MCF 10A (cell line): ENCODE results near the gene BANF1. TPM values are rescaled to one million over a fixed set of nuclear protein-coding genes. Genes with fewer than 3 reads are reported as not detected.

ENCODE experiments used
- BruUV-seq: library from RNA; stranded (reverse); fragments of 400-500 nt; replicated peaks from 2 replicates; lab custom pipeline; 2021; lab: Mats Ljungman, UMichigan
- CTCF ChIA-PET: fragments of 300-600 bp; sonication (Branson Sonifier 250); formaldehyde crosslinking; extraction: SDS; loops from one replicate; lab custom pipeline; 2021; ENCODE audit warnings: antibody characterized with exemption, inconsistent platforms; lab: Yijun Ruan, JAX
- POLR2A ChIA-PET: fragments of 300-600, 350-650 bp; sonication (Branson Sonifier 250); formaldehyde crosslinking; extraction: SDS; loops from one replicate; lab custom pipeline; 2020; ENCODE audit warnings: antibody characterized with exemption, inconsistent platforms; lab: Yijun Ruan, JAX
- DNase-seq: peaks from one replicate; pipeline ENCODE4 v3.0.0-alpha.2; 2018; ENCODE audit not compliant: unreplicated experiment
- H3K27ac Mint-ChIP-seq: one replicate; pipeline ENCODE4 v1.8.0; 2022; ENCODE audit warnings: mild to moderate bottlenecking, low read depth, mixed read lengths; ENCODE audit not compliant: unreplicated experiment
- H3K27me3 Mint-ChIP-seq: one replicate; pipeline ENCODE4 v1.8.0; 2022; ENCODE audit warnings: mixed read lengths; ENCODE audit not compliant: insufficient read depth, unreplicated experiment
- H3K36me3 Mint-ChIP-seq: one replicate; pipeline ENCODE4 v1.8.0; 2022; ENCODE audit warnings: mild to moderate bottlenecking, moderate library complexity, mixed read lengths; ENCODE audit not compliant: insufficient read depth, unreplicated experiment
- H3K4me1 Mint-ChIP-seq: one replicate; pipeline ENCODE4 v1.8.0; 2022; ENCODE audit warnings: mixed read lengths; ENCODE audit not compliant: insufficient read depth, unreplicated experiment
- H3K4me3 Mint-ChIP-seq: one replicate; pipeline ENCODE4 v1.8.0; 2022; ENCODE audit warnings: mild to moderate bottlenecking, moderate library complexity, mixed read lengths; ENCODE audit not compliant: unreplicated experiment
- H3K9me3 Mint-ChIP-seq: one replicate; pipeline ENCODE4 v1.8.0; 2022; ENCODE audit warnings: mixed read lengths; ENCODE audit not compliant: unreplicated experiment
- intact Hi-C: fragments of 100-400 bp; cut with micrococcal nuclease; formaldehyde crosslinking; loops from 2 replicates; pipeline ENCODE4 v1.14.1; 2022
- total RNA-seq: library from RNA; stranded (reverse); gene quantifications from 2 replicates; pipeline ENCODE4 v1.2.3, GENCODE V29; 2022
- TF ChIP-seq, protein P1 (sequence below): fragments of 200-600 bp; IDR thresholded peaks from one replicate; pipeline ENCODE4 v1.8.0; 2022; ENCODE audit warnings: antibody characterized with exemption, mild to moderate bottlenecking; ENCODE audit not compliant: unreplicated experiment

BANF1 gene
- total RNA-seq, 1 experiment from 2014 or later: 198 TPM

DNA sequence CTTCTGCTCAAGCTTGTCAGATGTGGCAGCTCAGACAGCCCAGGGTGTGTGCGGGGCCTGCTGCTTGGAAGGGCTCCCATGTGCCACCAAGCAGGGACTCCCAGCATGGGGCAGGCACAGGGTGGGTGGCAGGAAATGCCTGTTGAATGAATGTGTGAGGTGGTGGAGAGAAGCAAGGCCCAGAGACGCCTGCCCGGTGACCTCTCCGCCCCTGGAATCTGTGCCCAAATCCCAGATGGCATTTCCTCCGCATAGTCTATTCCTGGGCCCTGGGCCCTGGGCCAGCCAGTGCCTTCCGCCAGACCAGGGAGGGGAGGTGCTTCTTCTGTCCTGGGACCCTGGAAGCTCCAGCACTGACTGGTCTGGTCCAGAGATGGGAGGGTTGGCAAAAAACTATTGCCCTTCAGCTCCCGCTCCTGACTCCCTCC, 13.2 kb downstream of the BANF1 start:
- intact Hi-C loops: no loop called here
- no peaks in the 10 kb centered on the region for H3K36me3 Mint-ChIP-seq
- no peak overlapping the region for H3K4me3 Mint-ChIP-seq
- no peaks in the 10 kb centered on the region for H3K27me3 Mint-ChIP-seq
- DNase-seq: peak; percentile 56
- peaks cover 11% of the 10 kb centered on the region for H3K4me1 Mint-ChIP-seq
- TF ChIP-seq, protein P1, sequence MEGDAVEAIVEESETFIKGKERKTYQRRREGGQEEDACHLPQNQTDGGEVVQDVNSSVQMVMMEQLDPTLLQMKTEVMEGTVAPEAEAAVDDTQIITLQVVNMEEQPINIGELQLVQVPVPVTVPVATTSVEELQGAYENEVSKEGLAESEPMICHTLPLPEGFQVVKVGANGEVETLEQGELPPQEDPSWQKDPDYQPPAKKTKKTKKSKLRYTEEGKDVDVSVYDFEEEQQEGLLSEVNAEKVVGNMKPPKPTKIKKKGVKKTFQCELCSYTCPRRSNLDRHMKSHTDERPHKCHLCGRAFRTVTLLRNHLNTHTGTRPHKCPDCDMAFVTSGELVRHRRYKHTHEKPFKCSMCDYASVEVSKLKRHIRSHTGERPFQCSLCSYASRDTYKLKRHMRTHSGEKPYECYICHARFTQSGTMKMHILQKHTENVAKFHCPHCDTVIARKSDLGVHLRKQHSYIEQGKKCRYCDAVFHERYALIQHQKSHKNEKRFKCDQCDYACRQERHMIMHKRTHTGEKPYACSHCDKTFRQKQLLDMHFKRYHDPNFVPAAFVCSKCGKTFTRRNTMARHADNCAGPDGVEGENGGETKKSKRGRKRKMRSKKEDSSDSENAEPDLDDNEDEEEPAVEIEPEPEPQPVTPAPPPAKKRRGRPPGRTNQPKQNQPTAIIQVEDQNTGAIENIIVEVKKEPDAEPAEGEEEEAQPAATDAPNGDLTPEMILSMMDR: no peak
- peak overlapping the region; percentile 70 for H3K27ac Mint-ChIP-seq
- ChIA-PET CTCF (interaction anchor here (0.8 kb wide), 1 partner anchor 136 kb away, joined by 3 read pairs; no protein-coding TSS in a partner anchor), POLR2A (no interaction called here)
- no peaks in the 10 kb centered on the region for H3K9me3 Mint-ChIP-seq
- no TSS peak for BruUV-seq

DNA sequence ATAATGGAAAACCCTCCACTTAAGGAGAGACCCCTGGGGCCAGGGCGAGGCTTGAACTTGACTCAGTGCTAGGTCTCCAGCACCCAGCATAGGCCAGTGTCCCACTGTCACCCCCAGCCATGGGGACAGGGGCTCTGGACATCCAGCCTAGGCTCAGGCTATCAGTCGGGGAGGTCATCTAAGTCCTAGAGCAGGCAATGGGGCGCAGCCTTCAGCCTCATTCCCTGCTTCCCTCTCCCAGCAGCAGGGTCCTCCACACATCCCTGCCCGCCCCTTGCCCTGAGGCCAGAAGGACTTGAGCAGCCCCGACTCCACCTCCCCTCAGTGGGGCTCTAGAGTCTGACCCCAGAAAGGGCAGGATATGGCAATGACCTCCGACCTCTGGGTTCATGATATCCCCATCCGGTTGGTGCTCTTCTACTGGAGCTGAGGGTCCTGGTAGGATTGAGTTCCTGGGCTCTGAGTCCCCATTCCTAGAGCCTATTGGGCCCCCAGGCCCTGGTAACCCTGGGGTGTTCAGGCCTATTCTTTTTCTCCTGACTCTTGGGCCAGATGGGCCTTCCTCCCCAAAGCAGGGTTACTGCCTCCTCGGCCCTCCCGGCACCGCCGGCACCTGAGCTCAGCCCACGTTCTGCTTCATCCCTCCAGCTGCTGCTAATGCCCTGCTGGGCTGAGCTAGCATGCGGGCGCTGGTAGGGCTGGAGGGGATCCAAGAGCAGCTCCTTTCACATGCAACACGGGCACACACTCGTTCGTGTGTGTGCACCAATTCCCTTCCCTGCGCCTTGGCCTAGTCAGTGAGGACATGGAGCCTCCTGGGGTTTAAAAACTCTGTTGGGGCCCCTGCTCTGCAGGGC, 13.9 kb downstream of the BANF1 start:
- H3K9me3 Mint-ChIP-seq: no peaks in the 10 kb centered on the region
- H3K4me3 Mint-ChIP-seq: no peak overlapping the region
- TF ChIP-seq, protein P1: no peak
- no peak for DNase-seq
- intact Hi-C loops: no loop called here
- ChIA-PET POLR2A (no interaction called here), CTCF (interaction anchor here (0.6 kb wide), 1 partner anchor 11 kb away, joined by 3 read pairs; no protein-coding TSS in a partner anchor)
- BruUV-seq: no TSS peak
- no peak overlapping the region for H3K27ac Mint-ChIP-seq
- no peaks in the 10 kb centered on the region for H3K36me3 Mint-ChIP-seq
- H3K4me1 Mint-ChIP-seq: peaks cover 11% of the 10 kb centered on the region
- no peaks in the 10 kb centered on the region for H3K27me3 Mint-ChIP-seq

DNA sequence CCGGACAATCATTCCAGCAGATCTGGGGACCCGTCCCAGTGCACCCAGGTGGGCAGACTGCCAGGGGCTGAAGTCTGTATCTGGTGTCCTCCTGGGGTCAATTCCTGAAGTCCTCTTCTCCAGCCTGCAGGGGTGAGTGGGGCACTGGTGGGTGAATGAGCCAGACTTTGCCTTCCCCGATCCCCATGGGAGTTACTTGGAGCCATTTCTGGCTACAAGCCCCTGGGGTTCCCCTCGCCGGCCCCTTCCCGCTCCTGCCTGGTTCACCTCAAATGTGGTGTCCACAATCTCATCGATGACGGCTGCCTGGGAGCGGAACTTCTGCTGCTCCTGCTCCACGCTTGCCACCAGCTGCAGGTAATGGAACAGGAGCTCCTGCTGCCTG, 14.5 kb downstream of the BANF1 start:
- Mint-ChIP-seq H3K4me1 (peaks cover 11% of the 10 kb centered on the region), H3K36me3 (no peaks in the 10 kb centered on the region), H3K27me3 (no peaks in the 10 kb centered on the region), H3K9me3 (no peaks in the 10 kb centered on the region), H3K27ac (no peak overlapping the region), H3K4me3 (no peak overlapping the region)
- POLR2A ChIA-PET: interaction anchor here (1.6 kb wide), 1 partner anchor 15 kb away, joined by 7 read pairs; the partner anchor contains the start of genes BANF1 and EIF1AD
- no TSS peak for BruUV-seq
- intact Hi-C loops: no loop called here
- CTCF ChIA-PET: interaction anchor here (0.6 to 2.2 kb wide), 2 partner anchors 11 to 29 kb away, joined by 3 to 4 read pairs; no protein-coding TSS in a partner anchor
- TF ChIP-seq, protein P1: no peak
- no peak for DNase-seq

DNA sequence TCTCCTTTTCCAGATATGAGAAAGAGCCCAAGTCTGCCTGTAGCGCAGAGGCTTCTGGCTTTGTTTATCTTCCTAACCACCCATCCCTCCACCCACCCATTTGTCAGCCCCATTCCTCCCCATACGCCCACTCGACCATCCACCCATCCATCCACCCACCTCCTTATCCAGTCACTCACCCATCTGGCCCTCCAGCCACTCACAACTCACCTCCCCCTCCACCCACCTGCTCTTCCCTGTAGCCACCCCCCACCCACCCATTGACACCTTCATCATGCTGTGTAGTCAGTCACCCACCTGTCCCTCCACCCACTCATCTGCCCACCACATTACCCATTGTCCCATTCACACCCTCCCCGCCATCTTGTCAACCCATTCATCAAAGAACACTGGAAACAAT, 15.0 kb downstream of the BANF1 start:
- POLR2A ChIA-PET: interaction anchor here (1.6 kb wide), 1 partner anchor 15 kb away, joined by 7 read pairs; the partner anchor contains the start of genes BANF1 and EIF1AD
- intact Hi-C loops: no loop called here
- BruUV-seq: no TSS peak

More for the DNA sequence above, 15.0 kb downstream of the BANF1 start:
- DNase-seq: no peak
- TF ChIP-seq, protein P1: no peak
- Mint-ChIP-seq H3K4me1 (peaks cover 12% of the 10 kb centered on the region), H3K36me3 (no peaks in the 10 kb centered on the region), H3K9me3 (no peaks in the 10 kb centered on the region), H3K27ac (no peak overlapping the region), H3K4me3 (no peak overlapping the region), H3K27me3 (no peaks in the 10 kb centered on the region)
- CTCF ChIA-PET: interaction anchor here (0.5 to 2.2 kb wide), 4 partner anchors 28 to 38 kb away, joined by 3 to 4 read pairs (median 4); no protein-coding TSS in a partner anchor
